Activated T-helper 1 cell treated with anti-CD3 and anti-CD28 coated beads, Interleukin-12 subunit alpha, Interleukin-12 subunit beta, Interleukin-2, Interleukin-4 antibody, amounts not matched to agents 30 ng/mL and 10 ng/mL and 1 ng/mL, durations not matched to agents 14 hours and 24 hours and 36 hours (primary cell): Measurements from ENCODE around the gene PYGM. TPM values are rescaled to one million over a fixed set of nuclear protein-coding genes. Genes with fewer than 3 reads are reported as not detected.
"Not testable (repeated sequence)": the region's sequence is repeated elsewhere in the genome, so short reads cannot be mapped to it uniquely, and the experiment has no call there.

Experiments
- DNase-seq: peaks from one replicate; pipeline ENCODE4 v3.0.0; 2021; ENCODE audit warnings: low spot score
- H3K27ac Mint-ChIP-seq: one replicate; pipeline ENCODE4 v1.8.0; 2021; ENCODE audit warnings: mild to moderate bottlenecking, mixed read lengths
- H3K27me3 Mint-ChIP-seq: one replicate; pipeline ENCODE4 v1.8.0; 2022; ENCODE audit warnings: mild to moderate bottlenecking, moderate library complexity, mixed read lengths; ENCODE audit not compliant: insufficient read depth
- H3K36me3 Mint-ChIP-seq: one replicate; pipeline ENCODE4 v1.8.0; 2021; ENCODE audit warnings: low read depth, mixed read lengths
- H3K4me1 Mint-ChIP-seq: one replicate; pipeline ENCODE4 v1.8.0; 2021; ENCODE audit warnings: low read depth, mixed read lengths
- H3K4me3 Mint-ChIP-seq: one replicate; pipeline ENCODE4 v1.8.0; 2021; ENCODE audit warnings: mild to moderate bottlenecking, moderate library complexity, mixed read lengths
- H3K9me3 Mint-ChIP-seq: one replicate; pipeline ENCODE4 v1.8.0; 2021; ENCODE audit warnings: mixed read lengths
- intact Hi-C: fragments of 100-400 bp; cut with micrococcal nuclease; formaldehyde crosslinking; loops from one replicate; pipeline ENCODE4 v1.15.1; 2024
- total RNA-seq: library from RNA; stranded (reverse); gene quantifications from 2 replicates; pipeline ENCODE4 v1.2.3, GENCODE V29; 2022

PYGM gene
- total RNA-seq, 1 donor from 2014 or later = 2.7 TPM

DNA sequence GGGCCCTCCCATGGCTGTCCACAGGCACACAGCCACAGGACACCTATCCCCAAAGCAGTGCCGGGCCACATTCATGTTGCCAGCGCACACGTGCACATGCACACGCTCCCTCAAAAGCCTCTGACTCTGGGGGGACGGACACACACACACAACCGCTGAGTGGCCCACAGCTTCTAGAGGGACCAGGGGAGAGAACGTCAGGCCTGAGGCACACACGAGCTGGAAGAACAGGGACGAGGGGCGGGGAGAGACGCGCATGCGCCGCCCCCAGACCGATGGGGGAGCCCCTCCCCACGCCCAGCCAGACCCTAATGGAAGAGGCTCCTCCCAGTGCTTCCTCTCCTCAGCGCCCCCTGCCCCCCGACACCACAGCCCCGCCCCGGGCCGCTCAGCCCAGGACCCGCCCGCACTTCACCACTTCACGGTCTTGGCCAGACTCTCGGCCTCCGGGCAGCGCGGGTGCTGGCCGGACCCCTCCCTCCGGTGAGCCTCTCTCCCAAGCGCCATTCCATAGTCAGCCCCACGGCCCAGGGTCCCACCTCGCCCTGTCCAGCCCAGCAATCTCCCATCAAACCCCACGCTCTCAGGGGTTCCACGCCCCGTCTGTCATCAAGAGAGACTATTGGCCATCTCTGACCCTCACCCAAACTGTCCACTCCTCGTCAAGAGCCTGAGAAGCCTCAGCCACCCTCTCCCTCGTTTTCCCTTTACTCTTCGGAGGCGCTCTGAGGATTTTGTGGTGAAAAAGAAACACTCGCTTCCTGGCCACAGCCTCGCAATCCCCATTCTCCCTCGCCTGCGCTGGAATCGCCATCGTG lies 48.4 kb downstream of the PYGM start:
- Mint-ChIP-seq H3K4me1 (peaks cover 5% of the 10 kb centered on the region), H3K27me3 (peaks cover 64% of the 10 kb centered on the region), H3K36me3 (peaks cover 3% of the 10 kb centered on the region), H3K27ac (no peak overlapping the region), H3K9me3 (no peaks in the 10 kb centered on the region), H3K4me3 (no peak overlapping the region)
- intact Hi-C loops = no loop called here
- no peak for DNase-seq

DNA sequence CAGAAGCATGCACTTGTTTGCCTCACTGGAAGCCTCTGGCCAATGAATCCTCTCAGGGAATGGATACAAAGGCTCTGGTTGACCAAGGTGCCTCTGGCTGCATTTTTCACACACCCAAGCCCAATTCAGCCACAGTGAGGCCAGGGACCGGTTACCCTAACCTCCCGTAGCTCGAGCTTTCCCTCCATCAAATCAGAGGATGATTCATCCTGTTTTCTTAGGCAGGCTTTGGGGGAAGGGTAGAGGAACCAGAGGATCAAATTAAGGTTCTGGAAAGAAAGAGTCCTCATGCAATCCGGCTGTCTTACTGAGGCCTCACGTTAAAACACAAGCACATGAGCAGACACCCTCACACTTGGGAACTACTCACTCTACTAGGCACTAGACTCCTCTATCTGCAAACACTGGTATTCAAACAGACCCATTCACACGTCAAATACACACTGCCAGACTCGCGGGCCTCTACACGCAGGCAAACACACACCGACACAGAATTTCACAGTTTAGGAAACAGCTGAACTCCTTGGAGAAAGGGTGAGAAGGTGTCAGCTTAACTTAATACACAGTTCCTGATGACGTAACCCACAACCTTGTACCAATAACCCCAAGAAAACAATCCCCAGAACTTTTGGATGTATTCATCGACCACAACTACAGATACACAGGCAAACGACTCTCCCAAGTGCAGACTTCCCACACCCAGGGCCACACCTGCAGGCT lies 49.2 kb downstream of the PYGM start:
- peaks cover 3% of the 10 kb centered on the region for H3K36me3 Mint-ChIP-seq
- DNase-seq = no peak
- H3K27me3 Mint-ChIP-seq = peaks cover 65% of the 10 kb centered on the region
- no peak overlapping the region for H3K27ac Mint-ChIP-seq
- intact Hi-C loops = no loop called here
- no peak overlapping the region for H3K4me3 Mint-ChIP-seq
- peaks cover 5% of the 10 kb centered on the region for H3K4me1 Mint-ChIP-seq
- H3K9me3 Mint-ChIP-seq = no peaks in the 10 kb centered on the region

DNA sequence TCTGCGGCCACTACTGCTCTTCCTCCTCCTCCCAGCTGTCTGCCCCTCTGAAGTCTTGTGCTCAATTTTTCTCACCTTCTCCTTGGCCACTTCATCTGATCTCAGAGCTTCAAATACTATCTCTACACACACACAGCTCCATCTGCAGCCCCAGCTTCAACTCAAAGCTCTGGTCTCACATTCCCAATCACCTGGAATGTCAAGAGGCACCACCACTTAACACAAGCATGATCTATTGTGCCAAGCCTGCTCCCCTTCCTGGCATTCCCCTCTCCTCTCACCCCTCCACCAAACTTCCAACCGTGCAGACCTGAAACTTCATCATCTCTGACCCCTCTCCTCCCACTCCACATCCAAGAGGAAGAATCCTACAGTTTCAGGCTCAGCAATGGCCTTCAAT lies 54.3 kb downstream of the PYGM start:
- Mint-ChIP-seq H3K9me3 (no peaks in the 10 kb centered on the region), H3K36me3 (no peaks in the 10 kb centered on the region), H3K4me3 (no peak overlapping the region), H3K27me3 (peaks cover 54% of the 10 kb centered on the region), H3K27ac (no peak overlapping the region), H3K4me1 (no peaks in the 10 kb centered on the region)
- DNase-seq = no peak
- intact Hi-C loops = no loop called here

DNA sequence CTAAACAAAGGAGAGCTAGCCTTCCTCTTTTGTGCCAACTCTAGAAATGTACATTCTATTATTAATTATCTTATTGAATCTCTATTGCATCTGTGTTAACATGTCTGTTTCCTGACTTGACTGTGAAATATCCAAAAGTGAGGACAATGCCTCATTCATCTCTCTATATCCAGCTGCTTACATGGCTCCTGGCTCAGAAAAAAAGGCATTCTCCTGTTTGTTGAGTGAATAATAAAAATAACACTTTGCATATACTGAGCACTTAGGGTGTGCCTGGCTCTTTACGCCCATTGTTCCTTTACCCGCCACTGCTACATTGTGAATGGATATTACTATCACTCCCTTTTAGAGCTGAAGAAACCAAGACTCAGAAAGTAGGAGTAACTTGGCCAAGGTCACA lies 56.7 kb downstream of the PYGM start:
- Mint-ChIP-seq H3K27ac (no peak overlapping the region), H3K4me3 (no peak overlapping the region), H3K27me3 (peaks cover 43% of the 10 kb centered on the region), H3K9me3 (no peaks in the 10 kb centered on the region), H3K36me3 (no peaks in the 10 kb centered on the region), H3K4me1 (no peaks in the 10 kb centered on the region)
- DNase-seq = no peak
- intact Hi-C loops = no loop called here

DNA sequence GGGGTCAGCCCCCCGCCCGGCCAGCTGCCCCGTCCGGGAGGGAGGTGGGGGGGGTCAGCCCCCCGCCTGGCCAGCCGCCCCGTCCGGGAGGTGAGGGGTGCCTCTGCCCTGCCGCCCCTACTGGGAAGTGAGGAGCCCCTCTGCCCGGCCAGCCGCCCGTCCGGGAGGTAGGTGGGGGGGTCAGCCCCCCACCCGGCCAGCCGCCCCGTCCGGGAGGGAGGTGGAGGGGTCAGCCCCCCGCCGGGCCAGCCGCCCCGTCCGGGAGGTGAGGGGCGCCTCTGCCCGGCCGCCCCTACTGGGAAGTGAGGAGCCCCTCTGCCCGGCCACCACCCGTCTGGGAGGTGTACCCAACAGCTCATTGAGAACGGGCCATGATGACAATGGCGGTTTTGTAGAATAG lies 57.8 kb downstream of the PYGM start:
- H3K4me3 Mint-ChIP-seq, H3K9me3 Mint-ChIP-seq, DNase-seq, intact Hi-C loops, H3K27ac Mint-ChIP-seq, H3K36me3 Mint-ChIP-seq, H3K4me1 Mint-ChIP-seq: not testable (repeated sequence)
- H3K27me3 Mint-ChIP-seq = peaks cover 42% of the 10 kb centered on the region

DNA sequence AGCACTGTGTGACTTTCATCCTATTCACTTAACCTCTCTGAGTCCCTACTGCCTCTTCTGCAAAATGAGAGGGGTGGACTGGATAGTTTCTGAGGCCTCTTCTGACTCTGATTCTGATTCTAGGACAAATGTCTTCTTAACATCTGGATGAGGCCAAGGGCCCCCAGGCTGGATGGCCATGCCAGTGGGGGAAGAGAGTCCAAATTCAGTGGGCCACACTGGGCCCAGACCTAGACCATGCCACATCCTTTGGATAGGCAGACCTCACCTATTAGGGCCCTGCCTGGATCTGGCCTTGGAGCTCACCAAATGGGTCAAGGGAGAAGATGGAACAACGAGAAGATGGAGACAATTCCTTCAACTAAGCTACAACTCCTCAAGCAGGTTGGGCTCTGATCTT lies 61.3 kb downstream of the PYGM start:
- H3K27me3 Mint-ChIP-seq = peaks cover 30% of the 10 kb centered on the region
- H3K36me3 Mint-ChIP-seq = no peaks in the 10 kb centered on the region
- intact Hi-C loops = no loop called here
- H3K4me1 Mint-ChIP-seq = no peaks in the 10 kb centered on the region
- H3K4me3 Mint-ChIP-seq = no peak overlapping the region
- no peak for DNase-seq
- no peaks in the 10 kb centered on the region for H3K9me3 Mint-ChIP-seq
- H3K27ac Mint-ChIP-seq = no peak overlapping the region

DNA sequence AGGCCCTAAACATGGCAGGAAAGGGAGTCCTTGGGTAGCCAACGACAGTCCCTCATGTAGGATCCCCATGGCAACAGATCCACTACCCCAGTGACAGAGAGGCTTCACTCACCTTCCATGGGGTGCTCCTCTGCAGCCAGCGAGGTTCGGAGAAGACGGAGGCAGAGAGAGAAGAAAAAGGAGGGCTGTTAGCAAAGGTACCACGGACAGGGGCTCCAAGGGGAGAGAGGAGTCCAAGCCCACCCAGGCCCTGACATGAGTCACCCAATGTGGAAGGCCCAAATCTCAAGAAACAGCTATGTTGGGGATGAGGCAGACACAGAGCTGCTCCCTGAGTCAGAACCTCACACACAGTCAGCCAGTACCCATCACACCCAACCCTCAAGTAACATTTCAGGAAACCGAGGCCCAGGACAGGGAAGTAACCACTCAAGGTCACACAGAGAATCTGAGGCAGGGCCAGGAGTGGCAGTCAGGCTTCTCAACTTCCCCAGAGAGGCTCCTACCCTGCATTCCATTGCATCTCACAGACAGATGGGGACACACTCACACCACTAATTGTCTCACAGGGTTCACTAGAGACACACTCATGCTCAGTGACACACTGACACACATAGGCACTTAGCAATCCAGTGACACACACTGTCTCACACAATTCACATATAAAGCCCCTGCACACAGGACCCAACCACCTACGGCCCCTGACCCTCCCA lies 62.0 kb downstream of the PYGM start:
- Mint-ChIP-seq H3K27ac (no peak overlapping the region), H3K27me3 (peaks cover 31% of the 10 kb centered on the region), H3K4me3 (no peak overlapping the region), H3K36me3 (no peaks in the 10 kb centered on the region), H3K9me3 (no peaks in the 10 kb centered on the region), H3K4me1 (peaks cover 3% of the 10 kb centered on the region)
- intact Hi-C loops = no loop called here
- no peak for DNase-seq

Other genes with a start within 250 kb of the PYGM start
- not detected in 2 replicates for gene SLC22A11, start 204.0 kb downstream of the PYGM start, total RNA-seq
- gene SLC22A12, start 168.8 kb downstream of the PYGM start, total RNA-seq = not detected in 2 replicates
- gene NRXN2, start 36.8 kb downstream of the PYGM start, total RNA-seq = 0.17 and 0.23 TPM in 2 replicates
- gene RASGRP2, start 15.8 kb downstream of the PYGM start, total RNA-seq = 15.8 and 19.5 TPM in 2 replicates
- 518 and 538 TPM in 2 replicates for gene SF1, start 18.6 kb upstream of the PYGM start, total RNA-seq
- 70.2 and 70.7 TPM in 2 replicates for gene MAP4K2, start 43.2 kb upstream of the PYGM start, total RNA-seq
- 39.6 and 43.8 TPM in 2 replicates for gene MEN1, start 50.6 kb upstream of the PYGM start, total RNA-seq
- gene CDC42BPG, start 84.7 kb upstream of the PYGM start, total RNA-seq = 0.29 and 0.44 TPM in 2 replicates
- 88.0 and 96.9 TPM in 2 replicates for gene EHD1, start 118.6 kb upstream of the PYGM start, total RNA-seq
- 24.6 and 24.9 TPM in 2 replicates for gene ATG2A, start 157.2 kb upstream of the PYGM start, total RNA-seq
- gene PPP2R5B, start 164.7 kb upstream of the PYGM start, total RNA-seq = 7.3 and 14.0 TPM in 2 replicates
- gene GPHA2, start 175.9 kb upstream of the PYGM start, total RNA-seq = not detected in 2 replicates
- gene MAJIN, start 212.1 kb upstream of the PYGM start, total RNA-seq = not detected in 2 replicates
- not detected in 2 replicates for gene BATF2, start 237.0 kb upstream of the PYGM start, total RNA-seq